ENCODE measurements around the gene CCNI2.

DNA sequence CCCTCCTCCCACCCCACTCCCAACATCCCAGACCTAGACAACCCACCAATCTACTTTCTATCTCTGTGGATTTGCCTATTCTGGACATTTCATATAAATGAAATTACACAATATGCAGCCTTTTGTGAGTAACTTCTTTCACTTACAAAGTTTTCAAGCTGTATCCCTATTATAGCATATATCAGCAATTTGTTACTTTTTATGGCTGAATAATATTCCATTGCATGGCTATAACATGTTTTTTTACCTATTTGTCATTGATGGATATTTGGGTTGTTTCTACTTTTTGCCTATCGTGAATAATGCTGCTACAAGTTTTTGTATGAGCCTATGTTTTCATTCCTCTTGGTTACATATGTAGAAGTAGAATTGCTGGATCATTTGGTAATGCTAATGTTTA, 8.0 kb upstream of the CCNI2 start:
- TF ChIP-seq, protein P1, sequence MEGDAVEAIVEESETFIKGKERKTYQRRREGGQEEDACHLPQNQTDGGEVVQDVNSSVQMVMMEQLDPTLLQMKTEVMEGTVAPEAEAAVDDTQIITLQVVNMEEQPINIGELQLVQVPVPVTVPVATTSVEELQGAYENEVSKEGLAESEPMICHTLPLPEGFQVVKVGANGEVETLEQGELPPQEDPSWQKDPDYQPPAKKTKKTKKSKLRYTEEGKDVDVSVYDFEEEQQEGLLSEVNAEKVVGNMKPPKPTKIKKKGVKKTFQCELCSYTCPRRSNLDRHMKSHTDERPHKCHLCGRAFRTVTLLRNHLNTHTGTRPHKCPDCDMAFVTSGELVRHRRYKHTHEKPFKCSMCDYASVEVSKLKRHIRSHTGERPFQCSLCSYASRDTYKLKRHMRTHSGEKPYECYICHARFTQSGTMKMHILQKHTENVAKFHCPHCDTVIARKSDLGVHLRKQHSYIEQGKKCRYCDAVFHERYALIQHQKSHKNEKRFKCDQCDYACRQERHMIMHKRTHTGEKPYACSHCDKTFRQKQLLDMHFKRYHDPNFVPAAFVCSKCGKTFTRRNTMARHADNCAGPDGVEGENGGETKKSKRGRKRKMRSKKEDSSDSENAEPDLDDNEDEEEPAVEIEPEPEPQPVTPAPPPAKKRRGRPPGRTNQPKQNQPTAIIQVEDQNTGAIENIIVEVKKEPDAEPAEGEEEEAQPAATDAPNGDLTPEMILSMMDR (IDR thresholded peaks at IDR 0.05): no peak
- TF ChIP-seq POLR2A (IDR thresholded peaks at IDR 0.05): no peak
